ENCODE data around the gene PPM1B. TPM values are rescaled to one million over a fixed set of nuclear protein-coding genes. Genes with fewer than 3 reads are reported as not detected.
"Not testable (repeated sequence)": the region's sequence is repeated elsewhere in the genome, so short reads cannot be mapped to it uniquely, and the experiment has no call there.

Gene PPM1B
- polyA plus RNA-seq, 1 donor from 2014 or later: 40.7 TPM

DNA sequence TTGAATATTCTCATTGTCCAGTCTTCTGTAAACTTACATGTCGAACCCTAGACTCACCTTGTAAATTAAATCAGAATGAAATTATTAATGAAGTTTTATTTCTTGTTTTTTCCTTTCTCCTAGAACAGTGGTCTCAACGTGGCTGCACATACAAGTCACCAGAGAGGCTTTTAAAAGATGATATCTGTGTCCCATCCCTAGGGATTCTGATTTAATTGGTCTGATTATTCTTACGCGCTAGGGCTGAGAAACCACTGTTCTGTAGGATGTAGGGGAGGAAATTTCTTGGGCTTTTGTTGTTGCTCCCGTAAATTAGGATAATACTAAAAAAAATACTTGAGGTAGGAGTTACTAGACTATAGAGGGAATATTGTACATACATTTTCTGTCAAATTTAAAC lies 32.1 kb downstream of the PPM1B start:
- Mint-ChIP-seq H3K4me3 (no peak overlapping the region), H3K27me3 (no peaks in the 10 kb centered on the region), H3K4me1 (peaks cover 20 to 40% (median 39%) of the 10 kb centered on the region in 3 donors), H3K27ac (no peak overlapping the region), H3K36me3 (peaks cover 14% of the 10 kb centered on the region), H3K9me3 (peaks cover 0 to 4% (median 0%) of the 10 kb centered on the region in 3 donors)

DNA sequence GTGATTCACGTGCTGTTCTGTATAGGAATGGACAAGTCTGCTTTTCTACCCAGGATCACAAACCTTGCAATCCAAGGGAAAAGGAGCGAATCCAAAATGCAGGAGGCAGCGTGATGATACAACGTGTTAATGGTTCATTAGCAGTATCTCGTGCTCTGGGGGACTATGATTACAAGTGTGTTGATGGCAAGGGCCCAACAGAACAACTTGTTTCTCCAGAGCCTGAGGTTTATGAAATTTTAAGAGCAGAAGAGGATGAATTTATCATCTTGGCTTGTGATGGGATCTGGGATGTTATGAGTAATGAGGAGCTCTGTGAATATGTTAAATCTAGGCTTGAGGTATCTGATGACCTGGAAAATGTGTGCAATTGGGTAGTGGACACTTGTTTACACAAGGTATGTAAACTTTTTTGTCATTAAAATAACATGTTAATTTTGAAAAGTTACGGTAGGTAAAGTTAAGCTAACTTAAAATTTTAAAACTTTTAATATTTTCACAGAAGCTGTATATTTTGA lies 33.0 kb downstream of the PPM1B start:
- Mint-ChIP-seq H3K4me1 (peaks cover 20 to 32% (median 32%) of the 10 kb centered on the region in 3 donors), H3K36me3 (peaks cover 14% of the 10 kb centered on the region), H3K27me3 (no peaks in the 10 kb centered on the region), H3K27ac (no peak overlapping the region), H3K9me3 (peaks cover 0 to 4% (median 0%) of the 10 kb centered on the region in 3 donors), H3K4me3 (no peak overlapping the region)

DNA sequence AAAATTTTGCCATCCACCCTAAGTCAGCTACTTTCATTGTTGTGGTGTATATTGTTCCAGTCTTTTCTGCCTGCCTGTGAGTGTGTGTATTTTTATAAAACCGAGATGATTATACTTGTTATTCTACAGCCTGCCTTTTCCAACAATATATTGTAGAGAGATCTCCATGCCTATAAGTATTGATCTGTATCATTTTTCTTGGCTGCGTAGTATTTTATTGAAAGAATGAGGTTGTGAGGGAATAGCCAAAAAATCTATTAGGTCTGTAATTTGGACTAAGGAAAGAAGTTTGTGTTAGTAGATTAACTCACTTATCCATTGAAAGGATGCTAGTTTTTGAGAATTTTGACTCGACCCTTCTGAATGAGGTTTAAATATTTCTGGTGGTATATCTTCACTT lies 34.9 kb downstream of the PPM1B start:
- Mint-ChIP-seq H3K4me3 (peak overlapping the region in 1 of 4 donors; percentile 24), H3K9me3 (peaks cover 0 to 4% (median 0%) of the 10 kb centered on the region in 3 donors), H3K27ac (peak overlapping the region in 1 of 3 donors; percentile 56), H3K4me1 (peaks cover 20 to 30% (median 27%) of the 10 kb centered on the region in 3 donors), H3K36me3 (peaks cover 17% of the 10 kb centered on the region), H3K27me3 (no peaks in the 10 kb centered on the region)

DNA sequence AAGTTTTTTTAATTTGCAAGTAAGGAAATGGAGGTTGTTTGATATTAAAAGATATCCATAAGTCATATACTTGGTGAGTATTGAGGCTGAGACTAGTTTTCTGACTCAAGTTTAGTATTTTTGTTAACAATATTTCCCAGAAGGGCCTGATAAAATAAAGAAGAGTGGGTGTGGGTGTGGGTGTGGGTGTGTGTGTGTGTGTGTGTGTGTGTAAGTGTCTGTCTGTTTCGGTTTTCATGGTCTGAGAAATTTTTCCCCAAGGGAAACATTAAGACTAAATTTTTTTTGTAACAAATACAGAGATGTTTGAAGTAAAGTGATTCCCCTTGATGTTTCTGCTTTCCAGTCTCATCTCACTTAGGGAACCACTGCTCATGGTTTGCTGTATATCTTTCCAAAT lies 36.5 kb downstream of the PPM1B start:
- peaks cover 23% of the 10 kb centered on the region for H3K36me3 Mint-ChIP-seq

DNA sequence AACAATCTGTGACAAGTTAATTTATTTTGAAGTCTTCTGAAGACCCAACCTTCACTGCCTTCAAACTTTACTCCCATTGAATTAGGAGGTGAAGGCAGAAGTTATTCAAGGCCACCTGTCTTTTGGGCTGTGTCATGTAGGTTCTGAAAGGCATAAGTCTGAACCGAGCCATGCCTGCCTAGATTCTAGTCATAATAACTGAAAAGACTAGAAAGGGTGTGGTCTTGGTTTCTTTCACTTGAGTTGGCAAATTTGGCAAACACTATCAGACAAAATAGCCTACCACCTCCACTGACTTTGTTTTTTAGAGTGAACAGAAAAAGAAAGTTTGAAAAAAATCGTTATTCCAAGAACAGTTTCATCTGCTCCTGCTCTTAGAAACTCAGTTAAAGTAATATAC lies 38.4 kb downstream of the PPM1B start:
- H3K27ac Mint-ChIP-seq: peak overlapping the region in 1 of 3 donors; percentile 43
- peaks cover 20% of the 10 kb centered on the region for H3K36me3 Mint-ChIP-seq
- H3K4me1 Mint-ChIP-seq: peaks cover 7 to 19% (median 13%) of the 10 kb centered on the region in 3 donors

More for the DNA sequence above, 36.5 kb downstream of the PPM1B start:
- H3K4me1 Mint-ChIP-seq: peaks cover 20 to 27% (median 20%) of the 10 kb centered on the region in 3 donors
- H3K4me3 Mint-ChIP-seq: peak overlapping the region in 1 of 4 donors; percentile 38
- no peaks in the 10 kb centered on the region for H3K27me3 Mint-ChIP-seq
- peak overlapping the region in 1 of 3 donors; percentile 73 for H3K27ac Mint-ChIP-seq
- H3K9me3 Mint-ChIP-seq: peaks cover 0 to 4% (median 0%) of the 10 kb centered on the region in 3 donors

DNA sequence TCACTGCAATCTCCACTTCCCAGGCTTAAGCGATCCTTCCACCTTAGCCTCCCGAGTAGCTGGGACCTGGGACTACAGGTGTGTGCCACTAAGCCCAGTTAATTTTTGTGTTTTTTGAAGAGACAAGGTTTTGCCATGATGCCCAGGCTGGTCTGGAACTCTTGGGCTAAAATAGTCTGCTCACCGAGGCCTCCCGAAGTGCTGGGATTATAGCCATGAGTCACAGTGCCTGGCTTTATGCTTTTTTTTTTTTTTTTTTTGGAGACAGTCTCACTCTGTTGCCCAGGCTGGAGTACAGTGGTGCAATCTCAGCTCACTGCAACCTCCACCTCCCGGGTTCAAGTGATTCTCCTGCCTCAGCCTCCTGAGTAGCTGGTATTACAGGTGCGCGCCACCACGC lies 39.0 kb downstream of the PPM1B start:
- H3K4me1 Mint-ChIP-seq: peaks cover 6 to 18% (median 15%) of the 10 kb centered on the region in 3 donors
- peak overlapping the region in 1 of 3 donors; percentile 43 for H3K27ac Mint-ChIP-seq
- H3K9me3 Mint-ChIP-seq, H3K27me3 Mint-ChIP-seq, H3K4me3 Mint-ChIP-seq: not testable (repeated sequence)
- H3K36me3 Mint-ChIP-seq: peaks cover 20% of the 10 kb centered on the region

More for the DNA sequence above, 38.4 kb downstream of the PPM1B start:
- no peak overlapping the region for H3K4me3 Mint-ChIP-seq
- no peaks in the 10 kb centered on the region for H3K27me3 Mint-ChIP-seq
- H3K9me3 Mint-ChIP-seq: peaks cover 0 to 4% (median 0%) of the 10 kb centered on the region in 3 donors

DNA sequence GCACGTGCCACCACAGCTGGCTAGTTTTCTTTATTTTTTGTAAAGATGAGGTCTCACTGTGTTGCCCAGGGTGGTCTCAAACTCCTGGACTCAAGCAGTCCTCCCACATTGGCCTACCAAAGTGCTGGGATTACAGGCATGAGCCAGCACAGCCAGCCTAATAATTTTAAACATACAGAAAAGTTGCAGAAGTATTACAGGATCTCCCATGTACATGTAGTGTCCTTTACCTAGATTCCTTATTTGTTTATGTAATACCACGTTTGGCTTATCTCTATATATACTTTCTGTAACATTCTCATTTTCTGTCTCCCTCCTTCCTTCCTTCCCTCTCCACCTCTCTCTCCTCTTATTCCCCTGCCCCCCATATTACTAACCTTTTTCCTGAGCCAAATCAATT lies 41.7 kb downstream of the PPM1B start:
- no peaks in the 10 kb centered on the region for H3K27me3 Mint-ChIP-seq
- H3K9me3 Mint-ChIP-seq: no peaks in the 10 kb centered on the region
- H3K27ac Mint-ChIP-seq: peak overlapping the region in 1 of 3 donors; percentile 60
- H3K4me3 Mint-ChIP-seq: no peak overlapping the region
- peaks cover 13% of the 10 kb centered on the region for H3K36me3 Mint-ChIP-seq
- peaks cover 4 to 6% (median 5%) of the 10 kb centered on the region in 3 donors for H3K4me1 Mint-ChIP-seq

DNA sequence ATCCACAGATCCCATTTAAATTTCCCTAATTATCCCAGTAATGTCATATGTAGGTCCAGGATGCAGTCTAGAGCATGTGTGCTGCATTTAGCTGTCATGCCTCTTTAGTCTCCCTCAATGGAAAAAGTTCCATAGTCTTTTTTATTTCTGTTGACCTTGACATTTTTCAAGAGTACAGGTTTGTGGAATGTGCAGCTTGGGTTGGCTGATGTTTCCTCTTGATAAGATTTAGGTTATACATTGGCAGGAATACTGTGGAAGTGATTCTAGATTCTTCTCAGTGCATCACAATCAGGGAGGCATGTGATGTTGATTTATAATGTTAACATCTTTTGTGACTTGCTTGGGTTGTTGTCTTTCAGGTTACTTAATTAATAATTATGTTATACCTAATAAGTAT lies 42.5 kb downstream of the PPM1B start:
- Mint-ChIP-seq H3K36me3 (peaks cover 14% of the 10 kb centered on the region), H3K27me3 (no peaks in the 10 kb centered on the region), H3K27ac (no peak overlapping the region), H3K4me1 (peaks cover 6 to 7% (median 6%) of the 10 kb centered on the region in 3 donors), H3K4me3 (no peak overlapping the region), H3K9me3 (no peaks in the 10 kb centered on the region)

DNA sequence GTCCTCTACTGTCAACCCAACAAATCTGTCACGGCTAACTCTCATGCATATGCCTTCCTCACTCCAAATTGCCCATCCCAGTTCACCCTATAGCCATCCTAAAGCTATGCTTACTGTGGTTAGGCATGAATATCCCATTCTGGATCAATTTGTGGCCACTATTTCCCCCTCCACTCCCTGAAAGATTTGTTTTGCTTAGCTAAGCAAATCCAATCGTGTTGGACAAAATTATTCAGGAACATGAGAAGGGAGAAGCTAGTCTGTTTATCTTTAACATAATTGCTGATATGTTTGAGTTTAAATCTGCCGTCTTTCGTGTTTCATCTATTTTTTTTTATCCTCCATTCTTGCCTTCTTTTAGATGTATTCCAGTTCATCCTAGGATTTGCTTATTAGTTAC lies 43.6 kb downstream of the PPM1B start:
- H3K4me3 Mint-ChIP-seq: no peak overlapping the region
- no peaks in the 10 kb centered on the region for H3K9me3 Mint-ChIP-seq
- peaks cover 14% of the 10 kb centered on the region for H3K36me3 Mint-ChIP-seq

DNA sequence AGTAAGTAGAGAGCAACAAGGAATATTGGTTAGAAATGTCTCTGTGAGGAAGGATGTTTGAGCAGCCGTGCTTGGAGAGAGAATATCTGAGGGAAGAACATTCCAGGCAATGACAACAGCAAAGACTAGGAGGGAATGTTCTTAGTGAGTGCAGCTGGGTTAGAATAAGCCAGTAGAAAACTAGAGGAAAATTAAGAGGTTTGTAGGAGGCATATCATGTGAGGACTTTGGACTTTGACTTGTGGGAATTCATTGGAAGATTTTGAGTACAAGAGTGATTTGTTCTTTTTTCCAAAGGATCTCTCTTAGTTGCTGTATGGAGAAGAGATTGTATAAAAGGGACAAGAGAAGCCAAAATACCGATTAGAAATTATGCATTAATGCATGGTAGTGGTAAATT lies 47.2 kb downstream of the PPM1B start:
- Mint-ChIP-seq H3K27me3 (no peaks in the 10 kb centered on the region), H3K27ac (peak overlapping the region in 1 of 3 donors; percentile 31), H3K9me3 (no peaks in the 10 kb centered on the region), H3K4me3 (peak overlapping the region in 1 of 4 donors; percentile 18), H3K36me3 (peaks cover 6% of the 10 kb centered on the region), H3K4me1 (peaks cover 4 to 10% (median 9%) of the 10 kb centered on the region in 3 donors)

More for the DNA sequence above, 43.6 kb downstream of the PPM1B start:
- peaks cover 6 to 9% (median 6%) of the 10 kb centered on the region in 3 donors for H3K4me1 Mint-ChIP-seq
- H3K27me3 Mint-ChIP-seq: no peaks in the 10 kb centered on the region
- H3K27ac Mint-ChIP-seq: peak overlapping the region in 2 of 3 donors; percentile 31 to 76

DNA sequence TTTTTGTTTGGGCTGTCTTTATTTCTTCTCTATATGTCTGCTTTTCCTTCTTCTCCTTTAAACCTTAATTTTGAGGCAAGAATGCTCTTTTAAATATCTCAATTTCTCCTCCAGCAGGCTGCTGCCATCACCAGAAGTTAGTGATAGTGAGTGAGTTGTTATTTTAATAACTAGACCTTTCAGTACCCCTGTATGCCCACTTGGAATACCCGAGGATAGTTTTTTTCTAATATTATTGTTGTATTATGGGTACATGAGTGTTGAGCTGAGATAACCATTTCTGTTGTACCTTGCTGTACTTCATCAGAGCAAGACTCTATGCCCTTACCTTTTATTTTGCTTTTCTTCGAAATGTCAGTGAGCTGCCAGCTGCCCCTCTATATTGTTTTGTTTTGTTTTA lies 50.1 kb downstream of the PPM1B start:
- H3K9me3 Mint-ChIP-seq: no peaks in the 10 kb centered on the region
- H3K4me1 Mint-ChIP-seq: peaks cover 2 to 6% (median 4%) of the 10 kb centered on the region in 3 donors
- no peak overlapping the region for H3K4me3 Mint-ChIP-seq
- no peak overlapping the region for H3K27ac Mint-ChIP-seq
- peaks cover 9% of the 10 kb centered on the region for H3K36me3 Mint-ChIP-seq
- H3K27me3 Mint-ChIP-seq: no peaks in the 10 kb centered on the region

DNA sequence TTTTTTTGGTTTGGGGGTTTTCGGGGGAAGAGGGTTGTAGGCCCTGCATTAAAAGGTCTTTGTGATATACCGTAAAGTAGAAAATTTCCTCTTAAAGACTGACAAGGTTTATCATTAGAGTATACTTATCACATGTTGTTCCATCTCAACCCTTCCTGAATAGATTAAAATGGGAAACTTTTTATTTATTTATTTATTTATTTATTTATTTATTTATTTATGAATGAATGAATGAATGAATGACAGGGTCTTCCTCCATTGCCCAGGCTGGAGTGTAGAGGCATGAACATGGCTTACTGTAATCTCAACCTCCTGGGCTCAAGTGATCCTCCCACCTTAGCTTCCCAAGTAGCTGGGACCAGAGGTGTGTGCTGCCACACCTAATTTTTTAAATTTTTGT lies 58.1 kb downstream of the PPM1B start:
- H3K36me3 Mint-ChIP-seq: peaks cover 7% of the 10 kb centered on the region
- H3K4me3 Mint-ChIP-seq: no peak overlapping the region
- H3K4me1 Mint-ChIP-seq: peaks cover 0 to 10% (median 7%) of the 10 kb centered on the region in 3 donors
- no peaks in the 10 kb centered on the region for H3K9me3 Mint-ChIP-seq
- H3K27me3 Mint-ChIP-seq: no peaks in the 10 kb centered on the region
- H3K27ac Mint-ChIP-seq: peak overlapping the region in 1 of 3 donors; percentile 24

DNA sequence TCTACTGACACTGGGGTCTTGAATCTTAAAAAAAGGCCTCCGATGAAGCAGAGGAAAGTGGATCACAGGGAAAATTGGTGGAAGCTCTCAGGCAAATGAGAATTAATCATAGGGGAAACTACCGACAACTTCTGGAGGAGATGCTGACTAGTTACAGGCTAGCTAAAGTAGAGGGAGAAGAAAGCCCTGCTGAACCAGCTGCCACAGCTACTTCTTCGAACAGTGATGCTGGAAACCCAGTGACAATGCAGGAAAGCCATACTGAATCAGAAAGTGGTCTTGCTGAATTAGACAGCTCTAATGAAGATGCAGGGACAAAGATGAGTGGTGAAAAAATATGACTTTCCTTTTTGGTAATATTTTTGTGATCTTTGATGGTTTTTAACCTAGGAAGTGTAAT lies 61.7 kb downstream of the PPM1B start:
- Mint-ChIP-seq H3K9me3 (no peaks in the 10 kb centered on the region), H3K27ac (peak overlapping the region in 1 of 3 donors; percentile 13), H3K36me3 (peaks cover 1% of the 10 kb centered on the region), H3K4me1 (peaks cover 7 to 16% (median 15%) of the 10 kb centered on the region in 3 donors), H3K27me3 (no peaks in the 10 kb centered on the region), H3K4me3 (no peak overlapping the region)

DNA sequence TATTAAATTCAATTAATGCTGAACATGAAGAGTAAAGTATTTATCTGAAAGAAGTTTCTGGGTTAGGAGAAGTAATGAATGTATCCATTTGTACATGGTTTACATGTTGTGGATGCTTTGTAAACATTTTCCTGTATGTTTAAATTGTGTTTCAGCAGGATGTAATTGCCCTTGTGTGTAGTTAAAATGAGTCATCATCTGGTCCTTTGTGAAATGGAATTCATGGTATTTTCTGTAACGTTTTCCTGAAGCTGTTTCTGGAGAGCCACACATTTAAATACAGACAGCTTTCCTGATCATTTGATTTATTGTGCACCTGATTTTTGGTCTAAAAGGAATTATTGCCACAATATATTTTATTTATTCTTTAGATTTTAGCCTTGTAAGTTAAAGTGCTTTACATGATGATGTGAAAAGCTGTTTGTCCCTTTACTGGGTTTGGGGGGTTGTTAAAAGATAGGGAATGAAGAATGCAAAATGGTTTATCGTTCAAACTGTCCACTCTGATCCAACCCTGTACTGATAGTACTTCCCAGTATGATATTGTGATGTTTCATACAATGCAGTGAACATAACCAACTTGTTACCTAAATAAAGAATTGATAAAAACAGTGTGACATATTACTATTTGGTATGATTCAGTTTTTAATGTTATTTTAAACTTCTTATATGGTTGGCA lies 64.9 kb downstream of the PPM1B start:
- Mint-ChIP-seq H3K4me3 (peak overlapping the region in 1 of 4 donors; percentile 63), H3K27ac (peak overlapping the region in 2 of 3 donors; percentile 25 to 47), H3K27me3 (no peaks in the 10 kb centered on the region), H3K36me3 (no peaks in the 10 kb centered on the region), H3K9me3 (no peaks in the 10 kb centered on the region), H3K4me1 (peaks cover 19 to 30% (median 26%) of the 10 kb centered on the region in 3 donors)

DNA sequence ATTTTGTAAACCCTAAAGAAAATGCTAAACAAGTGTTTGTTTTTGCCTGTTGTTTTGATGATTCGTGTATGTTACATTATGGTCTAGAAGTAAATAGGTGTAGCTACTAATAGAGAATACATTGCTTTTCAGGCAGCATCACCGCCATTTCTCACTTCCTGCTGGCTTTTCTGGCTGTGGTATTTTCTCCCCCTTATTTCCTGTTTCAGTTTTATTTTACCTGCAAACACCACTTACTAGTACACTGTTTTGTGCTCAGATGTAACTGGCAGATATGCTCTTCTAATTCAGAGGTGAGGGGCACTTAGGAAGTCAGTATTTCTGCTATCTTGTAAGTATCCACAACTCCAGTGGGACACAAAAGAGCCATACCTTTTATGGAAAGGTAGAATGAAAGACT lies 68.5 kb downstream of the PPM1B start:
- Mint-ChIP-seq H3K36me3 (no peaks in the 10 kb centered on the region), H3K4me1 (peaks cover 20 to 36% (median 31%) of the 10 kb centered on the region in 3 donors), H3K9me3 (no peaks in the 10 kb centered on the region), H3K4me3 (peak overlapping the region; percentile 8 to 75 (median 46)), H3K27me3 (no peaks in the 10 kb centered on the region), H3K27ac (peak overlapping the region in 2 of 3 donors; percentile 22 to 87)
